Measurements from ENCODE around the gene SLC22A1. TPM values are rescaled to one million over a fixed set of nuclear protein-coding genes. Genes with fewer than 3 reads are reported as not detected.

The SLC22A1 gene
- total and polyA plus RNA-seq, 2 of the 13 experiments (the other 11 are each of a cell fraction or from before 2014, with no cell fraction given): 0.80 to 0.87 TPM

GRCh38 chr6:160073272-160073671 lies 48.3 kb upstream of the SLC22A1 start:
- ChIA-PET CTCF (ENCODE audit: low intra/inter-chr PET ratio, low total read pairs) (no interaction called here), POLR2A (no interaction called here)
- no peaks in the 10 kb centered on the region for H3K79me2 ChIP-seq (ENCODE audit: insufficient read depth, low read length)
- 99% methylated on average over 9 of the region's 9 CpGs for WGBS (ENCODE audit: low lambda C conversion rate)
- H2AFZ ChIP-seq (ENCODE audit: low read length): no peak overlapping the region
- no peak overlapping the region for H3K27ac ChIP-seq (ENCODE audit: extremely low read length, insufficient read depth, low read length)
- H3K9ac ChIP-seq (ENCODE audit: insufficient read depth, low read depth, low read length): no peak overlapping the region
- BruUV-seq (replicated peaks): TSS peak; percentile 4
- ATAC-seq (no peak), FAIRE-seq (no peak), DNase-seq (ENCODE audit: low spot score) (no peak)
- intact Hi-C loops (cut with micrococcal nuclease; ENCODE audit: unreplicated experiment) (no loop called here), in situ Hi-C loops (cut with HindIII; ENCODE audit: extremely low pct_ligation_motif_present, low pct_unique_long_range_greater_than_20kb) (no loop called here)
- H3K36me3 ChIP-seq (replicated peaks in 1 of 2; ENCODE audit: control insufficient read depth in 1 of 2, insufficient read depth in 2 of 2, low read length in 2 of 2): peaks cover 59 to 97% of the 10 kb centered on the region in 2 experiments
- no peaks in the 10 kb centered on the region for H3K9me3 ChIP-seq (ENCODE audit: low read length)
- no peak overlapping the region for H3K4me2 ChIP-seq (ENCODE audit: low read depth, low read length)
- TF ChIP-seq POGK (CRISPR knock-in tag; conservative IDR thresholded peaks at IDR 0.05) (no peak), FOXC1 (CRISPR knock-in tag; IDR thresholded peaks at IDR 0.05; ENCODE audit: borderline replicate concordance) (no peak), MYPOP (CRISPR knock-in tag; IDR thresholded peaks at IDR 0.05) (no peak), GMEB2 (CRISPR knock-in tag; IDR thresholded peaks at IDR 0.05; ENCODE audit: low read depth) (no peak), ZNF354B (CRISPR knock-in tag; IDR thresholded peaks at IDR 0.05) (no peak), SMAD3 (CRISPR knock-in tag; IDR thresholded peaks at IDR 0.05) (no peak), TOPORS (CRISPR knock-in tag; IDR thresholded peaks at IDR 0.05) (no peak), SETDB1 (CRISPR knock-in tag; IDR thresholded peaks at IDR 0.05; ENCODE audit: borderline replicate concordance) (no peak), PLRG1 (conservative IDR thresholded peaks at IDR 0.05) (no peak), ZNF251 (CRISPR knock-in tag; IDR thresholded peaks at IDR 0.05) (no peak), ATF1 (CRISPR knock-in tag; IDR thresholded peaks at IDR 0.05) (no peak), RCOR2 (CRISPR knock-in tag; IDR thresholded peaks at IDR 0.05) (no peak), PHF8 (CRISPR knock-in tag; IDR thresholded peaks at IDR 0.05) (no peak), GTF3A (CRISPR knock-in tag; conservative IDR thresholded peaks at IDR 0.05) (no peak), ATM (IDR thresholded peaks at IDR 0.05; ENCODE audit: borderline replicate concordance) (no peak), EZH2 (conservative IDR thresholded peaks at IDR 0.05; ENCODE audit: low read depth, low read length) (no peak), ZNF720 (CRISPR knock-in tag; IDR thresholded peaks at IDR 0.05) (no peak), ZNF430 (CRISPR knock-in tag; IDR thresholded peaks at IDR 0.05) (no peak), HMGXB4 (CRISPR knock-in tag; IDR thresholded peaks at IDR 0.05; ENCODE audit: borderline replicate concordance in 1 of 2, low read depth in 1 of 2) (no peak)
- H4K20me1 ChIP-seq (ENCODE audit: insufficient read depth, low read length): no peaks in the 10 kb centered on the region; the same call in 1 of the 2 replicates
- no peaks in the 10 kb centered on the region for H3K4me1 ChIP-seq (ENCODE audit: insufficient read depth, low read length)
- no peaks in the 10 kb centered on the region for H3K27me3 ChIP-seq (ENCODE audit: control insufficient read depth in 1 of 2, insufficient read depth in 2 of 2, low read length in 2 of 2)
- no peak overlapping the region for H3K4me3 ChIP-seq (replicated peaks in 1 of 3; ENCODE audit: insufficient read depth in 1 of 3, low read depth in 2 of 3, low read length in 3 of 3)

Data from HepG2 (cell line).